Activated naive CD4-positive, alpha-beta T cell treated with anti-CD3 and anti-CD28 coated beads for 36 hours (primary cell): Measurements from ENCODE around the gene GABPB1. TPM values are rescaled to one million over a fixed set of nuclear protein-coding genes. Genes with fewer than 3 reads are reported as not detected.

ENCODE experiments used
- CTCF ChIA-PET: fragments of 350-600 bp; sonication (Branson Sonifier 250); formaldehyde crosslinking; loops from one replicate; lab custom pipeline; 2021; ENCODE audit warnings: antibody characterized with exemption; lab: Charles Lee
- DNase-seq: peaks from one replicate; pipeline ENCODE4 v3.0.0-alpha.2; 2020
- H3K27ac Mint-ChIP-seq: one replicate; pipeline ENCODE4 v1.8.0; 2021; ENCODE audit warnings: mild to moderate bottlenecking, mixed read lengths
- H3K27me3 Mint-ChIP-seq: one replicate; pipeline ENCODE4 v1.8.0; 2021; ENCODE audit warnings: low read depth, mixed read lengths
- H3K36me3 Mint-ChIP-seq: one replicate; pipeline ENCODE4 v1.8.0; 2021; ENCODE audit warnings: low read depth, mixed read lengths
- H3K4me1 Mint-ChIP-seq: one replicate; pipeline ENCODE4 v1.8.0; 2021; ENCODE audit warnings: low read depth, mixed read lengths
- H3K4me3 Mint-ChIP-seq: one replicate; pipeline ENCODE4 v1.8.0; 2021; ENCODE audit warnings: mild to moderate bottlenecking, moderate library complexity, mixed read lengths
- H3K9me3 Mint-ChIP-seq: one replicate; pipeline ENCODE4 v1.8.0; 2021; ENCODE audit warnings: mixed read lengths
- intact Hi-C: fragments of 100-400 bp; cut with micrococcal nuclease; formaldehyde crosslinking; loops from one replicate; pipeline ENCODE4 v1.15.1; 2023
- total RNA-seq, 2 experiments: library from RNA; stranded (reverse); gene quantifications; one replicate each; pipeline ENCODE4 v1.2.3, GENCODE V29; 2021

Gene GABPB1
- total RNA-seq, 2 experiments from 2014 or later, result 48.2 to 53.5 TPM

GRCh38 chr15:50304836-50305235 lies 50.2 kb downstream of the GABPB1 start:
- intact Hi-C loops, result no loop called here
- H3K4me3 Mint-ChIP-seq, result no peak overlapping the region
- CTCF ChIA-PET, result interaction anchor here (1.3 to 1.4 kb wide), 2 partner anchors 9 to 11 kb away, joined by 3 to 6 read pairs; no protein-coding TSS in a partner anchor
- H3K36me3 Mint-ChIP-seq, result peaks cover 54% of the 10 kb centered on the region
- H3K27me3 Mint-ChIP-seq, result no peaks in the 10 kb centered on the region
- H3K9me3 Mint-ChIP-seq, result peaks cover 7% of the 10 kb centered on the region
- no peaks in the 10 kb centered on the region for H3K4me1 Mint-ChIP-seq
- no peak overlapping the region for H3K27ac Mint-ChIP-seq
- DNase-seq, result no peak

GRCh38 chr15:50302581-50302980 lies 52.4 kb downstream of the GABPB1 start:
- CTCF ChIA-PET, result interaction anchor here (1.4 kb wide), 1 partner anchor 14 kb away, joined by 4 read pairs; no protein-coding TSS in a partner anchor

GRCh38 chr15:50298340-50298739 lies 56.7 kb downstream of the GABPB1 start:
- peaks cover 40% of the 10 kb centered on the region for H3K36me3 Mint-ChIP-seq
- DNase-seq, result no peak
- H3K4me3 Mint-ChIP-seq, result no peak overlapping the region
- intact Hi-C loops, result no loop called here
- CTCF ChIA-PET, result no interaction called here
- H3K9me3 Mint-ChIP-seq, result no peaks in the 10 kb centered on the region
- no peaks in the 10 kb centered on the region for H3K27me3 Mint-ChIP-seq
- no peak overlapping the region for H3K27ac Mint-ChIP-seq
- H3K4me1 Mint-ChIP-seq, result no peaks in the 10 kb centered on the region

More at GRCh38 chr15:50302581-50302980, 52.4 kb downstream of the GABPB1 start:
- H3K4me1 Mint-ChIP-seq, result no peaks in the 10 kb centered on the region
- H3K36me3 Mint-ChIP-seq, result peaks cover 43% of the 10 kb centered on the region
- H3K9me3 Mint-ChIP-seq, result no peaks in the 10 kb centered on the region
- H3K27me3 Mint-ChIP-seq, result no peaks in the 10 kb centered on the region
- DNase-seq, result no peak
- H3K4me3 Mint-ChIP-seq, result no peak overlapping the region
- intact Hi-C loops, result no loop called here
- no peak overlapping the region for H3K27ac Mint-ChIP-seq

GRCh38 chr15:50295966-50296365 lies 59.0 kb downstream of the GABPB1 start:
- no peak for DNase-seq
- peaks cover 29% of the 10 kb centered on the region for H3K36me3 Mint-ChIP-seq
- H3K4me1 Mint-ChIP-seq, result no peaks in the 10 kb centered on the region
- no peak overlapping the region for H3K4me3 Mint-ChIP-seq
- no peaks in the 10 kb centered on the region for H3K9me3 Mint-ChIP-seq
- H3K27me3 Mint-ChIP-seq, result no peaks in the 10 kb centered on the region
- H3K27ac Mint-ChIP-seq, result no peak overlapping the region
- intact Hi-C loops, result no loop called here
- CTCF ChIA-PET, result interaction anchor here (0.5 kb wide), 1 partner anchor 379 kb away, joined by 3 read pairs; no protein-coding TSS in a partner anchor

- Mint-ChIP-seq H3K27ac (no peak overlapping the region), H3K4me3 (no peak overlapping the region), H3K9me3 (no peaks in the 10 kb centered on the region), H3K4me1 (no peaks in the 10 kb centered on the region), H3K27me3 (no peaks in the 10 kb centered on the region), H3K36me3 (peaks cover 32% of the 10 kb centered on the region)
- CTCF ChIA-PET, result interaction anchor here (1.5 kb wide), 1 partner anchor 29 kb away, joined by 4 read pairs; no protein-coding TSS in a partner anchor
- intact Hi-C loops, result loop anchor here (2.0 kb wide), 1 partner anchor 15 kb away; no protein-coding TSS in a partner anchor
- no peak for DNase-seq
Measured at GRCh38 chr15:50289749-50290148, 65.2 kb downstream of the GABPB1 start.

GRCh38 chr15:50287324-50288116 lies 67.5 kb downstream of the GABPB1 start:
- no peaks in the 10 kb centered on the region for H3K9me3 Mint-ChIP-seq
- intact Hi-C loops, result loop anchor here (2.0 kb wide), 1 partner anchor 13 kb away; no protein-coding TSS in a partner anchor
- H3K36me3 Mint-ChIP-seq, result peaks cover 31% of the 10 kb centered on the region
- CTCF ChIA-PET, result no interaction called here
- no peaks in the 10 kb centered on the region for H3K4me1 Mint-ChIP-seq
- no peak for DNase-seq
- H3K27ac Mint-ChIP-seq, result no peak overlapping the region
- no peaks in the 10 kb centered on the region for H3K27me3 Mint-ChIP-seq
- H3K4me3 Mint-ChIP-seq, result no peak overlapping the region

GRCh38 chr15:50281427-50281826 lies 73.6 kb downstream of the GABPB1 start:
- Mint-ChIP-seq H3K36me3 (peaks cover 22% of the 10 kb centered on the region), H3K27ac (no peak overlapping the region), H3K4me3 (no peak overlapping the region), H3K4me1 (peaks cover 20% of the 10 kb centered on the region), H3K27me3 (no peaks in the 10 kb centered on the region), H3K9me3 (no peaks in the 10 kb centered on the region)
- intact Hi-C loops, result no loop called here
- DNase-seq, result no peak
- CTCF ChIA-PET, result no interaction called here

GRCh38 chr15:50280271-50280670 lies 74.7 kb downstream of the GABPB1 start:
- Mint-ChIP-seq H3K36me3 (peaks cover 21% of the 10 kb centered on the region), H3K9me3 (no peaks in the 10 kb centered on the region), H3K27me3 (no peaks in the 10 kb centered on the region), H3K4me1 (peaks cover 32% of the 10 kb centered on the region), H3K27ac (no peak overlapping the region), H3K4me3 (no peak overlapping the region)
- no peak for DNase-seq
- intact Hi-C loops, result no loop called here
- CTCF ChIA-PET, result no interaction called here

GRCh38 chr15:50278496-50278895 lies 76.5 kb downstream of the GABPB1 start:
- H3K27me3 Mint-ChIP-seq, result no peaks in the 10 kb centered on the region
- DNase-seq, result no peak
- H3K36me3 Mint-ChIP-seq, result peaks cover 16% of the 10 kb centered on the region
- H3K4me1 Mint-ChIP-seq, result peaks cover 42% of the 10 kb centered on the region
- intact Hi-C loops, result loop anchor here (5.0 kb wide), 1 partner anchor 74 kb away; no protein-coding TSS in a partner anchor
- H3K4me3 Mint-ChIP-seq, result no peak overlapping the region
- no peaks in the 10 kb centered on the region for H3K9me3 Mint-ChIP-seq
- CTCF ChIA-PET, result interaction anchor here (0.7 to 1.8 kb wide), 5 partner anchors 16 to 97 kb away, joined by 3 to 7 read pairs (median 4); no protein-coding TSS in a partner anchor
- peak overlapping the region; percentile 78 for H3K27ac Mint-ChIP-seq

- Mint-ChIP-seq H3K27me3 (no peaks in the 10 kb centered on the region), H3K36me3 (peaks cover 15% of the 10 kb centered on the region), H3K27ac (peak overlapping the region; percentile 57), H3K4me3 (no peak overlapping the region), H3K4me1 (peaks cover 42% of the 10 kb centered on the region), H3K9me3 (no peaks in the 10 kb centered on the region)
- intact Hi-C loops, result loop anchor here (5.0 kb wide), 1 partner anchor 75 kb away; no protein-coding TSS in a partner anchor
- DNase-seq, result no peak
- CTCF ChIA-PET, result interaction anchor here (1.3 to 1.8 kb wide), 2 partner anchors 33 to 38 kb away, joined by 3 to 6 read pairs; no protein-coding TSS in a partner anchor
Measured at GRCh38 chr15:50277370-50277769, 77.6 kb downstream of the GABPB1 start.

GRCh38 chr15:50275908-50276307 lies 79.1 kb downstream of the GABPB1 start:
- intact Hi-C loops, result loop anchor here (1.0 to 5.0 kb wide), 4 partner anchors 13 to 76 kb away; no protein-coding TSS in a partner anchor
- CTCF ChIA-PET, result interaction anchor here (0.6 to 1.3 kb wide), 3 partner anchors 34 to 92 kb away, joined by 3 read pairs; no protein-coding TSS in a partner anchor
- Mint-ChIP-seq H3K4me3 (no peak overlapping the region), H3K36me3 (peaks cover 15% of the 10 kb centered on the region), H3K27me3 (no peaks in the 10 kb centered on the region), H3K4me1 (peaks cover 42% of the 10 kb centered on the region), H3K9me3 (no peaks in the 10 kb centered on the region), H3K27ac (peak overlapping the region; percentile 57)
- DNase-seq, result no peak

- DNase-seq, result no peak
- no peaks in the 10 kb centered on the region for H3K27me3 Mint-ChIP-seq
- H3K4me1 Mint-ChIP-seq, result peaks cover 42% of the 10 kb centered on the region
- H3K27ac Mint-ChIP-seq, result peak overlapping the region; percentile 65
- no peaks in the 10 kb centered on the region for H3K9me3 Mint-ChIP-seq
- CTCF ChIA-PET, result no interaction called here
- no peak overlapping the region for H3K4me3 Mint-ChIP-seq
- intact Hi-C loops, result loop anchor here (1.0 to 5.0 kb wide), 3 partner anchors 14 to 77 kb away; no protein-coding TSS in a partner anchor
- H3K36me3 Mint-ChIP-seq, result peaks cover 13% of the 10 kb centered on the region
Measured at GRCh38 chr15:50275091-50275490, 79.9 kb downstream of the GABPB1 start.
